Measurements from ENCODE around the gene CHD9NB.

CHD9NB gene

GRCh38 chr16:53031323-53031942 is 21.3 kb downstream of the CHD9NB start:
- Mint-ChIP-seq H3K36me3 (ENCODE audit: low read depth) (no peaks in the 10 kb centered on the region), H3K27ac (peak overlapping the region in 2 of 3 experiments; percentile 1 to 39), H3K9me3 (peaks cover 8% of the 10 kb centered on the region), H3K4me1 (peaks cover 13% of the 10 kb centered on the region), H3K4me3 (no peak overlapping the region), H3K27me3 (ENCODE audit: low read depth) (peaks cover 6% of the 10 kb centered on the region)
- TF ChIP-seq CTCF (IDR thresholded peaks at IDR 0.05; ENCODE audit: unreplicated experiment in 3 of 3): no peak

GRCh38 chr16:53029971-53030370 is 22.7 kb downstream of the CHD9NB start:
- Mint-ChIP-seq H3K9me3 (peaks cover 8% of the 10 kb centered on the region), H3K4me1 (peaks cover 9% of the 10 kb centered on the region), H3K27ac (no peak overlapping the region), H3K27me3 (ENCODE audit: low read depth) (peaks cover 6% of the 10 kb centered on the region), H3K4me3 (no peak overlapping the region), H3K36me3 (ENCODE audit: low read depth) (no peaks in the 10 kb centered on the region)
- TF ChIP-seq CTCF (IDR thresholded peaks at IDR 0.05; ENCODE audit: unreplicated experiment in 3 of 3): no peak

- Mint-ChIP-seq H3K27me3 (ENCODE audit: low read depth) (peaks cover 7% of the 10 kb centered on the region), H3K36me3 (ENCODE audit: low read depth) (no peaks in the 10 kb centered on the region), H3K4me3 (no peak overlapping the region), H3K27ac (no peak overlapping the region), H3K4me1 (no peaks in the 10 kb centered on the region), H3K9me3 (no peaks in the 10 kb centered on the region)
- TF ChIP-seq CTCF (IDR thresholded peaks at IDR 0.05; ENCODE audit: unreplicated experiment in 3 of 3): no peak
These were observed 28.7 kb downstream of the CHD9NB start for GRCh38 chr16:53024045-53024444.

- Mint-ChIP-seq H3K27ac (peak overlapping the region in 1 of 3 experiments; percentile 65), H3K4me1 (no peaks in the 10 kb centered on the region), H3K27me3 (ENCODE audit: low read depth) (peaks cover 11% of the 10 kb centered on the region), H3K4me3 (no peak overlapping the region), H3K36me3 (ENCODE audit: low read depth) (no peaks in the 10 kb centered on the region), H3K9me3 (no peaks in the 10 kb centered on the region)
- TF ChIP-seq CTCF (IDR thresholded peaks at IDR 0.05; ENCODE audit: unreplicated experiment in 3 of 3): peak; percentile 61 to 76 (median 73)
These were observed 30.3 kb downstream of the CHD9NB start for GRCh38 chr16:53022374-53022773.

GRCh38 chr16:53018834-53019416 is 33.8 kb downstream of the CHD9NB start:
- no peak for TF ChIP-seq CTCF (IDR thresholded peaks at IDR 0.05; ENCODE audit: unreplicated experiment in 3 of 3)
- Mint-ChIP-seq H3K9me3 (no peaks in the 10 kb centered on the region), H3K36me3 (ENCODE audit: low read depth) (no peaks in the 10 kb centered on the region), H3K4me3 (no peak overlapping the region), H3K27ac (no peak overlapping the region), H3K4me1 (no peaks in the 10 kb centered on the region), H3K27me3 (ENCODE audit: low read depth) (peaks cover 11% of the 10 kb centered on the region)

- no peak overlapping the region for H3K27ac Mint-ChIP-seq
- no peak overlapping the region for H3K4me3 Mint-ChIP-seq
- H3K9me3 Mint-ChIP-seq: peaks cover 3% of the 10 kb centered on the region
- no peaks in the 10 kb centered on the region for H3K36me3 Mint-ChIP-seq (ENCODE audit: low read depth)
- peaks cover 6% of the 10 kb centered on the region for H3K27me3 Mint-ChIP-seq (ENCODE audit: low read depth)
- TF ChIP-seq CTCF (IDR thresholded peaks at IDR 0.05; ENCODE audit: unreplicated experiment in 3 of 3): no peak
- no peaks in the 10 kb centered on the region for H3K4me1 Mint-ChIP-seq
These were observed 38.4 kb downstream of the CHD9NB start for GRCh38 chr16:53014287-53014686.
